Esophagus (tissue), 2 donors: ENCODE results near the gene WDR86. TPM values are rescaled to one million over a fixed set of nuclear protein-coding genes. Genes with fewer than 3 reads are reported as not detected.

Source experiments
- H3K27ac ChIP-seq, 2 donors: one replicate each; pipeline ENCODE4 v1.5.1; 2013; ENCODE audit warnings: low read depth in 2 of 2, mild to moderate bottlenecking in 2 of 2, inconsistent platforms in 1 of 2, low read length in 1 of 2, moderate library complexity in 1 of 2
- H3K27me3 ChIP-seq, 2 donors: one replicate each; pipeline ENCODE4 v1.6.1; 2013; ENCODE audit warnings: low read length in 2 of 2, control low read depth in 1 of 2, mild to moderate bottlenecking in 1 of 2; ENCODE audit not compliant: insufficient read depth in 2 of 2, control insufficient read depth in 1 of 2
- H3K36me3 ChIP-seq, 2 donors: one replicate each; pipeline ENCODE4 v1.6.1; 2013; ENCODE audit warnings: low read length in 1 of 2; ENCODE audit not compliant: control insufficient read depth in 2 of 2, insufficient read depth in 2 of 2
- H3K4me1 ChIP-seq, 2 donors: one replicate each; pipeline ENCODE4 v1.6.1; 2013; ENCODE audit warnings: low read length in 1 of 2; ENCODE audit not compliant: control insufficient read depth in 2 of 2, insufficient read depth in 2 of 2
- H3K4me3 ChIP-seq, 2 donors: one replicate each; pipeline ENCODE4 v1.5.1; 2013; ENCODE audit warnings: low read length in 2 of 2, mild to moderate bottlenecking in 2 of 2, low read depth in 1 of 2, moderate library complexity in 1 of 2
- H3K9me3 ChIP-seq, 2 donors: one replicate each; pipeline ENCODE4 v1.6.1; 2013; ENCODE audit warnings: mild to moderate bottlenecking in 2 of 2, low read depth in 1 of 2, low read length in 1 of 2, moderate library complexity in 1 of 2; ENCODE audit not compliant: control insufficient read depth in 2 of 2, insufficient read depth in 1 of 2
- WGBS, 2 donors: extraction: QIAGEN DNeasy Blood & Tissue Kit; methylation state at CpG; one replicate each; pipeline ENCODE4 v1.1.7; 2013; 5-methylcytosine and 5-hydroxymethylcytosine counted together
- polyA plus RNA-seq, 2 donors: library from polyadenylated mRNA; stranded (reverse); fragments of 200-250 nt; gene quantifications; one replicate each; pipeline ENCODE4 v1.2.3, GENCODE V29; 2013
- donor health status: healthy with polysubstance abuse.
- donor health status: Bipolar disorder and iron deficiency.

WDR86 gene
- polyA plus RNA-seq, 2 donors, result 0.28 to 0.86 TPM

GRCh38 chr7:151434549-151434948 is 24.7 kb upstream of the WDR86 start:
- no peaks in the 10 kb centered on the region for H3K27me3 ChIP-seq
- H3K4me3 ChIP-seq, result no peak overlapping the region
- H3K9me3 ChIP-seq, result no peaks in the 10 kb centered on the region
- WGBS, 2 donors, result 81 to 89% methylated on average over 4 of the region's 4 CpGs
- H3K36me3 ChIP-seq, result no peaks in the 10 kb centered on the region
- H3K27ac ChIP-seq, result no peak overlapping the region
- peaks cover 0 to 6% of the 10 kb centered on the region in 2 donors for H3K4me1 ChIP-seq

GRCh38 chr7:151433721-151434400 is 24.0 kb upstream of the WDR86 start:
- H3K4me1 ChIP-seq, result peaks cover 0 to 7% of the 10 kb centered on the region in 2 donors
- no peaks in the 10 kb centered on the region for H3K36me3 ChIP-seq
- H3K9me3 ChIP-seq, result no peaks in the 10 kb centered on the region
- H3K27me3 ChIP-seq, result no peaks in the 10 kb centered on the region
- no peak overlapping the region for H3K27ac ChIP-seq
- no peak overlapping the region for H3K4me3 ChIP-seq
- WGBS, 2 donors, result 91 to 92% methylated on average over 15 of the region's 15 CpGs

- H3K4me3 ChIP-seq, result no peak overlapping the region
- no peaks in the 10 kb centered on the region for H3K36me3 ChIP-seq
- H3K27ac ChIP-seq, result no peak overlapping the region
- no peaks in the 10 kb centered on the region for H3K27me3 ChIP-seq
- H3K4me1 ChIP-seq, result peaks cover 0 to 7% of the 10 kb centered on the region in 2 donors
- no peaks in the 10 kb centered on the region for H3K9me3 ChIP-seq
- WGBS, 2 donors, result 60 to 68% methylated on average over 14 of the region's 14 CpGs
These were observed 23.1 kb upstream of the WDR86 start for GRCh38 chr7:151432658-151433521.

GRCh38 chr7:151431768-151432311 is 22.0 kb upstream of the WDR86 start:
- 96 to 98% methylated on average over 25 of the region's 25 CpGs for WGBS, 2 donors
- peaks cover 0 to 7% of the 10 kb centered on the region in 2 donors for H3K4me1 ChIP-seq
- H3K4me3 ChIP-seq, result no peak overlapping the region
- no peak overlapping the region for H3K27ac ChIP-seq
- H3K36me3 ChIP-seq, result no peaks in the 10 kb centered on the region
- no peaks in the 10 kb centered on the region for H3K9me3 ChIP-seq
- H3K27me3 ChIP-seq, result no peaks in the 10 kb centered on the region

GRCh38 chr7:151431281-151431767 is 21.5 kb upstream of the WDR86 start:
- no peaks in the 10 kb centered on the region for H3K9me3 ChIP-seq
- no peak overlapping the region for H3K27ac ChIP-seq
- H3K4me3 ChIP-seq, result no peak overlapping the region
- no peaks in the 10 kb centered on the region for H3K27me3 ChIP-seq
- H3K4me1 ChIP-seq, result peaks cover 0 to 7% of the 10 kb centered on the region in 2 donors
- no peaks in the 10 kb centered on the region for H3K36me3 ChIP-seq
- 92 to 93% methylated on average over 13 of the region's 13 CpGs for WGBS, 2 donors

GRCh38 chr7:151430391-151431205 is 20.8 kb upstream of the WDR86 start:
- H3K36me3 ChIP-seq, result no peaks in the 10 kb centered on the region
- H3K27ac ChIP-seq, result no peak overlapping the region
- 91 to 94% methylated on average over 16 of the region's 16 CpGs for WGBS, 2 donors
- H3K9me3 ChIP-seq, result no peaks in the 10 kb centered on the region
- no peaks in the 10 kb centered on the region for H3K27me3 ChIP-seq
- H3K4me3 ChIP-seq, result no peak overlapping the region
- peaks cover 0 to 7% of the 10 kb centered on the region in 2 donors for H3K4me1 ChIP-seq

- Histone ChIP-seq H3K36me3 (no peaks in the 10 kb centered on the region), H3K27me3 (no peaks in the 10 kb centered on the region), H3K27ac (no peak overlapping the region), H3K4me1 (peaks cover 0 to 7% of the 10 kb centered on the region in 2 donors), H3K9me3 (no peaks in the 10 kb centered on the region), H3K4me3 (no peak overlapping the region)
- WGBS, 2 donors, result 34 to 38% methylated on average over 10 of the region's 10 CpGs
These were observed 19.9 kb upstream of the WDR86 start for GRCh38 chr7:151429560-151430331.

- no peaks in the 10 kb centered on the region for H3K27me3 ChIP-seq
- no peak overlapping the region for H3K4me3 ChIP-seq
- no peaks in the 10 kb centered on the region for H3K9me3 ChIP-seq
- 89 to 93% methylated on average over 5 of the region's 5 CpGs for WGBS, 2 donors
- H3K27ac ChIP-seq, result peak overlapping the region in 1 of 2 donors; percentile 0
- no peaks in the 10 kb centered on the region for H3K36me3 ChIP-seq
- H3K4me1 ChIP-seq, result peaks cover 0 to 7% of the 10 kb centered on the region in 2 donors
These were observed 19.4 kb upstream of the WDR86 start for GRCh38 chr7:151429237-151429559.
